ENCODE measurements around the gene PIP5K1B. TPM values are rescaled to one million over a fixed set of nuclear protein-coding genes. Genes with fewer than 3 reads are reported as not detected.

Gene PIP5K1B
- total and polyA plus RNA-seq, 12 donors, result 2.1 to 24.0 (median 9.7) TPM

DNA sequence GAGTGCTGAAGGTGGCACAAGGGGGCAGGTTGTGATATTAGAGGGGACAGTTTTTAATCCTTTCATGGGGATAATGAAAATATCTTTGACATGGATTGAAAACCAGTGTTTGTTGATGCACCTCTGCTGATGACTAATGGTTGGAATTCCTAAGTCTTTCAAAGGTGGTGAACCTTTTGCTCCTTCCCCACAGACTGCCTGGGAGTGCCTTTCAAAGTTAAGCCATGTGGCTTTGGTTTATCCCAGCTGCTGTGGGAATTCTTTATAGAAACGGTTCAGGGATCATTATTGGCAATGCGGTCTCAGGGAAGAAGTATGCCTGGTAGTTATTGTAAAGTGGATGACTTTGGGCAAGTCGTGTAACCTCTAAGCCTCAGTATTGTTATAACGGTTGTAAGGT lies 45.7 kb downstream of the PIP5K1B start:
- DNase-seq, result no peak
- 77 to 86% (median 78%) methylated on average over 3 to 4 of the region's 4 CpGs for WGBS, 4 donors
- H3K4me1 ChIP-seq (replicated peaks in 1 of 2), result peaks cover 0 to 4% of the 10 kb centered on the region in 2 donors
- no peak overlapping the region for H3K27ac ChIP-seq
- intact Hi-C loops (cut with DNase I), result no loop called here
- no peak overlapping the region for H3K4me3 ChIP-seq
- TF ChIP-seq, protein P1, sequence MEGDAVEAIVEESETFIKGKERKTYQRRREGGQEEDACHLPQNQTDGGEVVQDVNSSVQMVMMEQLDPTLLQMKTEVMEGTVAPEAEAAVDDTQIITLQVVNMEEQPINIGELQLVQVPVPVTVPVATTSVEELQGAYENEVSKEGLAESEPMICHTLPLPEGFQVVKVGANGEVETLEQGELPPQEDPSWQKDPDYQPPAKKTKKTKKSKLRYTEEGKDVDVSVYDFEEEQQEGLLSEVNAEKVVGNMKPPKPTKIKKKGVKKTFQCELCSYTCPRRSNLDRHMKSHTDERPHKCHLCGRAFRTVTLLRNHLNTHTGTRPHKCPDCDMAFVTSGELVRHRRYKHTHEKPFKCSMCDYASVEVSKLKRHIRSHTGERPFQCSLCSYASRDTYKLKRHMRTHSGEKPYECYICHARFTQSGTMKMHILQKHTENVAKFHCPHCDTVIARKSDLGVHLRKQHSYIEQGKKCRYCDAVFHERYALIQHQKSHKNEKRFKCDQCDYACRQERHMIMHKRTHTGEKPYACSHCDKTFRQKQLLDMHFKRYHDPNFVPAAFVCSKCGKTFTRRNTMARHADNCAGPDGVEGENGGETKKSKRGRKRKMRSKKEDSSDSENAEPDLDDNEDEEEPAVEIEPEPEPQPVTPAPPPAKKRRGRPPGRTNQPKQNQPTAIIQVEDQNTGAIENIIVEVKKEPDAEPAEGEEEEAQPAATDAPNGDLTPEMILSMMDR (IDR thresholded peaks at IDR 0.05), result no peak
- TF ChIP-seq POLR2A (IDR thresholded peaks at IDR 0.05), result no peak
- H3K36me3 ChIP-seq (replicated peaks in 1 of 2), result no peaks in the 10 kb centered on the region
- no peaks in the 10 kb centered on the region for H3K27me3 ChIP-seq
- H3K9me3 ChIP-seq (replicated peaks in 1 of 3), result no peaks in the 10 kb centered on the region

DNA sequence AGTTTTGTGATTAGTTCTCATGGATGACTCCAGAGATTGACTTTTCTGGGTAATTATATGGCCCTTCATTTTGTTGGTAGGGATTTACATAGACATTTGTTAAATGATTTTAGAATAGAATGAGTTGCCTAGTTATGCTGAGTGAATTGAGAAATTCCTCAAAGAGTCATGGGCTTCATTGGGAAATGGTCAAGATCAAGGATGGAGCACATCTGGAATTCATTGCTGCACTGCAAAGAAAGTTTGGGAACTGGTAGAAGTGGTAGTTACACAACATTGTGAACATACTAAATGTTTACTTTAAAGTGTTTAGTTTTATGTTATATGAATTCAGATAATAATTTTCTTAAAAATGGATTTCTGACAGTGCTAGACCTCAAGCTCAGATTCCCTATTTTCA lies 46.5 kb downstream of the PIP5K1B start:
- intact Hi-C loops (cut with DNase I), result no loop called here
- TF ChIP-seq, protein P1 (IDR thresholded peaks at IDR 0.05), result no peak
- TF ChIP-seq POLR2A (IDR thresholded peaks at IDR 0.05), result no peak
- no peak for DNase-seq
- Histone ChIP-seq H3K27me3 (no peaks in the 10 kb centered on the region), H3K27ac (no peak overlapping the region), H3K4me1 (replicated peaks in 1 of 2) (peaks cover 0 to 8% of the 10 kb centered on the region in 2 donors), H3K36me3 (replicated peaks in 1 of 2) (no peaks in the 10 kb centered on the region), H3K9me3 (replicated peaks in 1 of 3) (no peaks in the 10 kb centered on the region), H3K4me3 (no peak overlapping the region)

DNA sequence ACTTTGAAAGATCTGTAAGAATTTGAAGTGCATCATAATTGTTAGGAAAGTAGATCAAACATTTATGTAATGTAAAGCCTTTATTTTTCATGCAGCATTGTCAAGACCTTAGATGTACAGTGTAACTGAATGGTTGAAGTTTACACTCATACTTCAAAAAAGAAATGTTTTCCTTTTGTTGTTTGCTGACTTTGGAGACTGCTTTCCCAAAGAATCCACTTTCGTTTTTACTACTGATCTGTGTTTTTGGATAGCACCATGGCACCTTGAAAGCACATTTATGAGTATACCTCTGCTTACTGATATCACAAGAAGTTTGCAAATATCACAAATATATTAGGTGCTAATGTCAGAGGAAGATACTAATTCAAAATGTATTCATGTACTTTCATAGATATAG lies 50.0 kb downstream of the PIP5K1B start:
- no peaks in the 10 kb centered on the region for H3K9me3 ChIP-seq (replicated peaks in 1 of 3)
- 20 to 35% (median 26%) methylated on average over 1 of the region's 1 CpG for WGBS, 4 donors
- intact Hi-C loops (cut with DNase I), result no loop called here

DNA sequence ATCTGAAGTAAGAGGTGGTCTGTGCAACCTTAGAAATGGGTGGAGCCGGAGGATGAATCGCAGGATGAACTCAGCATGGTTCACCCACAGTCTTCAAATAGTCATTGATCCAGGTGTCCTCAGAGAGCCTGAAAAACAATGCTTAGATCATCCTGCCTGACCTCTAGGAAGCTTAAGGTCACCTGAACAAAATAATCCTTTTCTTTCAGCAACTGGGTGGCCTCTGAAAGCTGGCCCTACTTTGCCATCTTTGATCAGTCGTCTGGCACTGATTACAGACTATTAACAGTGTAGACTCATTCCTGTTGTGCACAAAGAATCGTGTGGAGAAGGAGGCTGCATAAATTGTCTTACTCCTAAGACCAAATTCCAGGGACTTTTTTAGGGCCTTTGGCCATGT lies 50.7 kb downstream of the PIP5K1B start:
- TF ChIP-seq, protein P1 (IDR thresholded peaks at IDR 0.05), result no peak
- no peak for TF ChIP-seq POLR2A (IDR thresholded peaks at IDR 0.05)
- H3K9me3 ChIP-seq (replicated peaks in 1 of 3), result no peaks in the 10 kb centered on the region
- 53 to 57% (median 55%) methylated on average over 4 of the region's 4 CpGs for WGBS, 4 donors
- intact Hi-C loops (cut with DNase I), result no loop called here
- H3K36me3 ChIP-seq (replicated peaks in 1 of 2), result no peaks in the 10 kb centered on the region
- H3K4me3 ChIP-seq, result no peak overlapping the region
- H3K4me1 ChIP-seq (replicated peaks in 1 of 2), result peaks cover 0 to 8% of the 10 kb centered on the region in 2 donors
- H3K27me3 ChIP-seq, result no peaks in the 10 kb centered on the region
- no peak overlapping the region for H3K27ac ChIP-seq
- DNase-seq, result no peak

More for the DNA sequence above, 50.0 kb downstream of the PIP5K1B start:
- H3K36me3 ChIP-seq (replicated peaks in 1 of 2), result no peaks in the 10 kb centered on the region
- peaks cover 0 to 8% of the 10 kb centered on the region in 2 donors for H3K4me1 ChIP-seq (replicated peaks in 1 of 2)
- H3K27me3 ChIP-seq, result no peaks in the 10 kb centered on the region
- TF ChIP-seq, protein P1 (IDR thresholded peaks at IDR 0.05), result no peak
- no peak for TF ChIP-seq POLR2A (IDR thresholded peaks at IDR 0.05)
- H3K4me3 ChIP-seq, result no peak overlapping the region
- DNase-seq, result no peak
- no peak overlapping the region for H3K27ac ChIP-seq
